GM19397 (cell line): ENCODE measurements around the gene B4GALNT1.
"Not testable (repeated sequence)": the region's sequence is repeated elsewhere in the genome, so short reads cannot be mapped to it uniquely, and the experiment has no call there.

Experiments used
- ATAC-seq: cut with Tn5 transposase; IDR thresholded peaks from one replicate; pipeline ENCODE4 v1.9.1; 2021; ENCODE audit warnings: mild to moderate bottlenecking, moderate library complexity; ENCODE audit not compliant: unreplicated experiment

The B4GALNT1 gene

DNA sequence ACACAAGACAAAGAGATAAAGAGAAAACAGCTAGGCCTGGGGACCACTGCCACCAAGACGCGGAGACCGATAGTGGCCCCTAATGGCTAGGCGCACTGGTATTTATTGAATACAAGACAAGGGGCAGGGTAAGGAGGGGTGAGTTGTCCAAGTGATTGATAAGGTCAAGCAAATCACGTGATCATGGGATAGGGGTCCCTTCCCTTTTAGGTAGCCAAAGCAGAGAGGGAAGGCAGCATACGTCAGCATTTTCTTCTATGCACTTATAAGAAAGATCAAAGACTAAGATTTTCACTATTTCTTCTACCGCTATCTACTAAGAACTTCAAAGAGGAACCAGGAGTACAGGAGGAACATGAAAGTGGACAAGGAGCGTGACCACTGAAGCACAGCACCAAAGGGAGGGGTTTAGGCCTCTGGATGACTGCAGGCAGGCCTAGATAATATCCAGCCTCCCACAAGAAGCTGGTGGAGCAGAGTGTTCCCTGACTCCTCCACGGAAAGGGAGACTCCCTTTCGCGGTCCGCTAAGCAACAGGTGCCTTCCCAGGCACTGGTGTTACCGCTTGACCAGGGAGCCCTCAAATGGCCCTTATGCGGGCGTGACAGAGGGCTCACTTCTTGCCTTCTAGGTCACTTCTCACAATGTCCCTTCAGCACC lies 43.9 kb downstream of the B4GALNT1 start:
- not testable (repeated sequence) for ATAC-seq

DNA sequence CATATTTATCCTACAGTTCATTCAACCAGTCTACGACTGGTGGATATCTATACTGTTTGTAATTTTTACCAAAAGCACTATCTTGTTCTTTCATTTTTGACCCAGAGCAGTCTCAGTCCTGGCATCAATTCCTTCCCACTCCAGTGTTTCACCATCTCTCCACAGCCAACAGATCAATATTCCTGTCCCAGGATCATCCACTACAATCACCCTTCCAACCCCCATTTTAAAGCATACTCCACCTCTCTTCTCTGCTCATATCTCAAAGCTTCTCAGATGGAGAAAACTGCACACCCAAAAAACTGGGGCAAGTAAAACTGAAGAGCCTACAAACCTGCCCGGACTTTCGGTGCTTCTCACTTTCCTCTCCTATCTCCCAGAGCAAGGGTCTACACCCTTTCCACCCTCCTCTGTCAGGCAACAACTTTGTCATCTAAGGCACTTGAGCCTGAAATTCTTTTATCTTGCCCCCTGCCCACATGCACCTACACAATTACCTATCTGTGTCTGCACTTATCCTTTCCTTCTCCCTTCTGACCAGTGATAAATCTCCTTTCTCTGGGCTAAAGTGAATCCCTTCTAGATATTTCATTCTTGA lies 46.1 kb downstream of the B4GALNT1 start:
- ATAC-seq, result no peak

DNA sequence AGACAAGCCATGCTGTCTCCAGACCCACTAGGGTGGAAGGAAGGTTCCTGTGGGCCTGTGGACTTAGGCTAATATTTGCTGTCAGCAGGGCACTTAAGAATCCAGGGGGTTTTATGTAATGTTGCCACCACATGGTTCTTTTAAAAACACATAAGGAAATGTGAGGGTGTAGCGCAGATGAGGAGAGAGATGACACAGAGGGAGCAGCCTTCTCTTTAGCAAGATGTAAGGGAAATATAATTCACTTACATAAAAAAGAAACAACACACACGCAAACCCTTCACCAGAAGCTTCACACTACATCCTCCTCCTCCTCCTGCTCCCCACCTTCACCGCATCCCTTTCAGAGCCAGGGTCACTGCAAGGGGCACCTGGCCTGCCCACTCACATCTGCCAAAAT lies 46.9 kb downstream of the B4GALNT1 start:
- no peak for ATAC-seq

DNA sequence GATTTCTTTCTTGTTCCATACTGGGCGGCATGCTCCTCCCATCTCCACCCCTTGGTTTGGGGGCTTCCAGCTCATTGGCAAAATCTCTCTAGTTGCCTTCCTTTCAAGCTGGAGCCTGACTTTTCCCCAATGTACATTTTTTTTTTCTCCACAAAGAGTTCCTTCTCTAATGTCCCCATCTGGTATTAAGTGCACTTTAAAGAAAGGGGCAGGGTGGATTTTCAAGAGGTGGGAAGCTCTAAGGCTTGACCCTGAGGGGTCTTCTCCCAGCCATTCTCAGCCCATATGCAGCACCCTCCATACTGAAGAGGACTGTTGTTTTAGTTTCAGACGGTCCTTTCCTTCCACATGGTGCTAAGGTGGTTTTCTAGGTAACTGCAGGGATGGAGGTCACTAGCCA lies 47.8 kb downstream of the B4GALNT1 start:
- no peak for ATAC-seq

DNA sequence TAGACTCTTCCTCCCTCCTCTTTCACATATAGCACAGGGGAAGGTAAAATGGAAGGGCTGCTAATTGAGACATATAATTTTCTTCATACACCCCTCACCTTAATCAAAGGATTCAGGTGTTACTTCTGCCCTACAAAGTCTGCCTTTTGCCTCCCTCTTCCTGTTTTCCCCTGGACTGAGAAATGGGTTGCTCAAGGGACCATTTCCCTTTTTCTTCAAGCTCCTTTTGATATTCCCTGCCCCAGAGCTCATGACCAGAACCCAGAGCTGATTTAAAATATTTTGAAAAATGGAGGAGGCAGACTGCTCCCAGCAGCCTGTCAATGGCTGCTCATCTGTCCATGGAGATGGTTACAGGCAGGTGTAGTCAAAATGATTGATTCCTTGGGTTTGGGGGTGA lies 48.3 kb downstream of the B4GALNT1 start:
- no peak for ATAC-seq

DNA sequence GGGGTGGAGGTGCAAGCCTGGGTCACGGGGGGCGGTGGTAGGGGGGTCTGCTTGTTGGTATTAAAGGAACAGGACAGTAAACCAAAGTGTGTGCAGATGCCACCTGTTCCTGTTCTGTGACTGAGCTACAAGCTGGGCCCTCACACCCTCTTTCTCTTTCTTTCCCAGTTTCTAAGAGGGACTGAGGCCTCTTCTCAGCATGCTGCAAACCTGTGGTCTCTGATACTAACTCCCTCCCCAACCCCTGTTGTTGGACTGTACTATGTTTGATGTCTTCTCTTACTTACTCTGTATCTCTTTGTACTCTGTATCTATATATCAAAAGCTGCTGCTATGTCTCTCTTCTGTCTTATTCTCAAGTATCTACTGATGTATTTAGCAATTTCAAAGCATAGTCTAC lies 49.0 kb downstream of the B4GALNT1 start:
- ATAC-seq, result no peak

DNA sequence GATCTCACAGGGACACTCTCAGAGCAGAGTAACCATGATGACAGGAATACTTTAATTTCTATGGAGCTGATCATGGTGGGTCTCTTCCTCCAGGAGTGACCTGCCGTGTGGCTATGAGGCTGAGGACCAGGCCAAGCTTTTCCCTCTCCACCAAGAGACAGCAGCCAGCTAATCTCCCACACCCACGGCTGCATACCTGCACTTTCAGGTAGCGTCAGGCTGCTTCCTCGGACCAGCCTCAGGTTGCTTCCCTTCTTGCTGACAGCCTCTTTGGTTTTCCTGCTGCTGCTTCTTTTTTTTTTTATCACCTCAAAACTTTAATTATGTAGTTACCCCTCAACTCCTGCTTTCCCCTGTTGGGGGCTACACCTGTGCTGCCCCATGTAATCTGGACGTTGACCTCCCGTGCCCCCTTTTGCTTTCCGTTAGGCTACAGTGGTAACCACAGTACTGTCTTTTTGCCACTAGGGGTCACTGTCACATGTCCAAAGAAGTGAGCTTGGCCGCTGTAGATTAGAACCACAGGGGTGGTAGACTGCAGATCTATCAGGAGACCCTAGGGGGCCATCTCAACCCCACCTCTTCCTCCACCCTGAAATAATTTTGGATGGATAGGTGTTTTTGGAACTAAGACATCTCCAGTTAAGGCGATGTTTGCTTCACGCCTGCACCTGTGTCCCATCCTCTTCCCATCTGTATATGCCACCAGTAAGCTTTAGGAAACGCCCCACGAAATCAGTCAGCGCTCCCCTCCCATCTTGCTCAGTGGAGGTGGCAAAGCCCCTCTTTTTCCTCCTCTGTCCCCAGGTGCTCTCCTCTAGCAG lies 49.8 kb downstream of the B4GALNT1 start:
- ATAC-seq, result peak; percentile 89

DNA sequence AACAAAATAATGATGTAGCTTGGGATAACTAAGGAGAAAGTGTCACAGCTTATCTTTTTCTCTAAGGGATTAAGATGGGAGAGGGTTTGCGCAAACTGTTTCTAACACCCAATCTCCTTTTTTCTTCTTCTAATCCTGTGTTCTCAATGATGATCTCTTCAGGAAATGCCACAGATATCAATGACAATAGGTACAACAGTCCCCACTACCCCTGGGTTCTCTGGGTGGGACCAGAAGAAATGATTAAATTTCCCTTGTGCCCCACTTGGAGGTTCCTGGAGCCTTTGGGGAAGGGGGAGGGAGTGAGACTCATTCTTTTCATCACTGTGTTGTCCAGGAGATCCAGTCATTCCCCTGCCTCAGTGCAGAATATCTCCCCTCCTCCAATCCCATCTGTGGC lies 50.6 kb downstream of the B4GALNT1 start:
- ATAC-seq, result no peak

DNA sequence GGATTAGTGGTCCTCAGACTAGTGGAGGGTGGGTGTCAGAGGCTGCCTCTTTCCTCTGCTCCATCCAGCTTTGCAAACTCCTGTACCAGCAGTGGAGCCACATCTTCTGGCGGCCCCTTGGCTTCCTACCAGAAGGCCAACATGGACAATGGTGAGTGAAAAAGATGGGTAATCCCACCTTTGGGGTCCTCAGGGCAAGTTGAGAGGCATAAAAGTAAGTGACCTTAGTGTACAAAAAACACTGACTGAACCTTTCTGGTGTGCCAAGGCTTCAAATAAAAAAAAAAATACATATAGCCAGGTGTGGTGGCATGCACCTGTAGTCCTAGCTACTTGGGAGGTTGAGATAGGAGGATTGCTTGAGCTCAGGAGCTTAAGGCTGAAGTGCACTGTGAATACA lies 51.2 kb downstream of the B4GALNT1 start:
- ATAC-seq, result no peak

DNA sequence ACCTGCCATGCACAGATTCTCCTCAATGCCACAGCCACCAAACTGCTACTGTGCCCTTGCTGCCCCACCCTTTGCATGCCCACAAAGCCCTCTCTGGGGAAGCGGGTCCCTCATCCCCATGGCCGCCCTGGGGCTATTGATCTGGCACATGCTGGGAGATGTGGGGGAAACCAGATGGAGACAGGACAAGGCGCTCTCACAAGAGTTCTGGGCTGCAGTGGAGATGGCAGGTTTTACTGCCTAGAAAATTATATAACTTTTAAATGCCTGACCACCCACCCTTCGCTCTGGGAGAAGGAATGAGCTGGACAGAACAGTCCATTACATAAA lies 52.6 kb downstream of the B4GALNT1 start:
- no peak for ATAC-seq

DNA sequence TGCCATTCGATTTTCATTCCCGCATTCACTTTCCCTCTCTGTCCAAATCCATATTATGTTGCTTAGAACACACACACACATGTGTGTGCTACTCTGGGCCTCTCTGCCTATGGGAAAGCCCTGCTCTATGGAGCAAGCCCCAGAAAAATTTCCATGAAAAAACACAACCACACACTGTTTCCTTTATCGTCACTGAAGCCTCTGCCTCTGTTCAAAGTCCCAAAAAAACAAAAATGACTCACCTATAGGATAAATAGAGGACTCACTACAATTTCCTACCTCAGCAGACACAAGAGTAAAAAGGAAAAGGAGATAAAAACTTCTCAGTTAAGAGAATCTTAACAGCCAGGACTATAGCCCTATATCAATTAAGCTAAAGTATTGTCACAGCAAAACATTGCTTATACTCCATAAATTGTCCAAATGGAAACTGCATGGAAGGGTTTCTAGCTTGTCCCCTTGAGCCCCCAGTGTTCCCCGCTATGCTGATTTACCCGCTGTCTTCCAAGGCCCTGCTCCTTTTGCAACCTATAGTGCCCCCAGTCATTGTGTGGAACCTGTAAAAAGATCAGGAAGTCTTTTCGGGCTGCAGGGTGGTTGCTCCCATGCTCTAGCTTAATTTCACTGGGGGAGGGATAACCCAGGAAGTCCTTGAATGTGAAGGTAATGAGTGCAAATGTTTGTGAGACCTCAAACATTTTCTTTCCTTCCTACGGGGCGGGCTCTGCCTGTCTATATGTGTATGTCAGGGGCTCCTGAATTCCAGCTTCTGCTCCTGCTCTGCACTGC lies 53.1 kb downstream of the B4GALNT1 start:
- ATAC-seq, result no peak

DNA sequence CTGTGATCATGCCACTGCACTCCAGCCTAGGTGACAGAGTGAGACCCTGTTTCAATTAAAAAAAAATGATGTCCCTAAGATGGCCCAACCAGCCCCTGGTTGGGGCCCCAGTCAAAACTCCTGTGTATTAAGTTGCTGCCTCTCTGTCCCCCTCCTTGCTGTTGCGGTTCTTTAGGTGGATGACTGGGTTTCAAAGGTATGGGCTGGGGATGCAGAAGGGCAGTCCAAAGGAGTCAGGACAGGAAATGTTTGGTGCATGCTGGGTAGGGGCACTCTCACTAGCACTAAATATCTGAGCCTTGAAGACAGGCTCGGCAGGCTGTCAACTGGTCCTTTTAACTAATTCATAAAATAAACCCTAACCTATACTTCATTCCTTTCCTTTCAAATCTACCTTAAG lies 54.0 kb downstream of the B4GALNT1 start:
- ATAC-seq, result no peak

DNA sequence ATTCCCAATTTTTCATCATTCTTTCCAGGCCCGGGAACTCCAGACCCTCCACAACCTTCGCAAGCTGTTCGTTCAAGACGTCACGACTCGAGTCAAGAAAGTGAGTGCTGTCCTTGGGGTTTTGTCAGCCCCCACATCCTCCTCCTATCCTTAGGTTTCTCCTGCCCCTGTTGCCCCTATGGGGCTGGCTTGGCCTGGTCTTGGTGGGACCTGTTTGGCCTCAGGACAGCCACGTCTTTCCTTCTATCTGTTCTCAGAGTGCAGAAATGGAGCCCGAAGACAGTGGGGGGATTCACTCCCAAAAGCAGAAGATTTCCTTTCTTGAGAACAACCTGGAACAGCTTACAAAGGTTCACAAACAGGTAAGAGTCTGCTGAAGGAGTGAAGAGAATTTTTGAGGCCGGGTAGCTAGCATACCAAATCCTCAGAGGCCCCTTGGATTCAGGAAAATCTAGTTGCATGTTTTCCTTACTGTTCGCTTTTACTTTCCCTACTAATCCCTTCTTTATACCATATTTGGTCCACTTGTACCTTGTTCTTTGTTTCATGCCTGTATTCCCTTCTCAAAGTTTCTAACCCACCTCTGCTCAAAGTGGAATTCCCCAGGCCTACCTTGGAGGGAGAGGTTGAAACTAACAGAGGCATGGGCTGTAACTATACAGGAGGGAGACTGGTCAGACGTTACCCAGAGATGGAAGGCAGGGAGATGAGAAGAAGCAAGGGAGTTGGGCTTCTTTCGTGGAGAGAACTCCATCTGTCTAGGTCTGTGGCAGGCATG lies 54.8 kb downstream of the B4GALNT1 start:
- ATAC-seq, result no peak

DNA sequence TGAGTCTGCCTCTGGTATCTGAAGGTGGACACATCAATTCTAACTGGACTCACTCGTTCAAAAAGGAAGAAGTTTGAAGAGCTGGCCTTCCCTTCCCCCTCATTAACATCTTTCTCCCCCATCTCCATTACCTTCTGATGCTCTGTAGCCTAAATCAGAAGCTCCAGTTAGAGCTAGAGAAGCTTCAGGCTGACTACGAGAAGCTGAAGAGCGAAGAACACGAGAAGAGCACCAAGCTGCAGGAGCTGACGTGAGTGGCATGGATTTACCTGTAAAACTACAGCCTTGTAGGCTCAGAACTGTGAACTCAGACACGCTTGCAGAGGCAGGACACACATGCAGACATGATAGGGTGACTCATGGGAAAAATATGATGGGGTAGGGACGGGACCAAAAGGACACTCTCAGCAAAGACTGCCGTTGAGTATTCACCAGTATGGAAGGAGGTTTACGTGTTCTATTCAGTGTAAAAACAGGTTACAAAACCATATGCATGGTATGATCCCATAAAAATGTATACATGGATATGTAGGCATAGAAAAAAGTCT lies 56.3 kb downstream of the B4GALNT1 start:
- ATAC-seq, result no peak
